ENCODE data around the gene ALPL. TPM values are rescaled to one million over a fixed set of nuclear protein-coding genes. Genes with fewer than 3 reads are reported as not detected.

The ALPL gene
- total and polyA plus RNA-seq, 12 donors: 21.9 to 752 (median 70.6) TPM

- 73 to 84% (median 83%) methylated on average over 5 to 19 of the region's 19 CpGs for WGBS, 4 donors
- Histone ChIP-seq H3K27me3 (no peaks in the 10 kb centered on the region), H3K27ac (no peak overlapping the region), H3K4me1 (replicated peaks in 1 of 2) (peaks cover 0 to 7% of the 10 kb centered on the region in 2 donors), H3K9me3 (replicated peaks in 1 of 3) (no peaks in the 10 kb centered on the region), H3K36me3 (replicated peaks in 1 of 2) (no peaks in the 10 kb centered on the region), H3K4me3 (no peak overlapping the region)
- TF ChIP-seq CTCF (IDR thresholded peaks at IDR 0.05) (no peak), POLR2A (IDR thresholded peaks at IDR 0.05) (no peak)
- DNase-seq: no peak
- intact Hi-C loops (cut with DNase I): no loop called here
Measured at GRCh38 chr1:21597753-21598152, 88.5 kb downstream of the ALPL start.

- Histone ChIP-seq H3K27me3 (no peaks in the 10 kb centered on the region), H3K9me3 (replicated peaks in 1 of 3) (no peaks in the 10 kb centered on the region), H3K36me3 (replicated peaks in 1 of 2) (no peaks in the 10 kb centered on the region), H3K4me1 (replicated peaks in 1 of 2) (peaks cover 0 to 7% of the 10 kb centered on the region in 2 donors), H3K27ac (no peak overlapping the region), H3K4me3 (no peak overlapping the region)
- intact Hi-C loops (cut with DNase I): no loop called here
- DNase-seq: no peak
- TF ChIP-seq CTCF (IDR thresholded peaks at IDR 0.05) (no peak), POLR2A (IDR thresholded peaks at IDR 0.05) (no peak)
- WGBS, 4 donors: 80 to 89% (median 83%) methylated on average over 5 to 7 of the region's 7 CpGs
Measured at GRCh38 chr1:21598417-21598816, 89.2 kb downstream of the ALPL start.

- Histone ChIP-seq H3K4me3 (no peak overlapping the region), H3K4me1 (replicated peaks in 1 of 2) (peaks cover 0 to 7% of the 10 kb centered on the region in 2 donors), H3K27ac (no peak overlapping the region), H3K27me3 (no peaks in the 10 kb centered on the region), H3K36me3 (replicated peaks in 1 of 2) (no peaks in the 10 kb centered on the region), H3K9me3 (replicated peaks in 1 of 3) (no peaks in the 10 kb centered on the region)
- no peak for TF ChIP-seq CTCF (IDR thresholded peaks at IDR 0.05)
- no peak for TF ChIP-seq POLR2A (IDR thresholded peaks at IDR 0.05)
- no peak for DNase-seq
- intact Hi-C loops (cut with DNase I): no loop called here
- 74 to 81% (median 77%) methylated on average over 8 of the region's 8 CpGs for WGBS, 4 donors
Measured at GRCh38 chr1:21598904-21599303, 89.7 kb downstream of the ALPL start.

- intact Hi-C loops (cut with DNase I): no loop called here
- Histone ChIP-seq H3K4me3 (no peak overlapping the region), H3K27me3 (no peaks in the 10 kb centered on the region), H3K27ac (no peak overlapping the region), H3K4me1 (replicated peaks in 1 of 2) (peaks cover 0 to 7% of the 10 kb centered on the region in 2 donors), H3K9me3 (replicated peaks in 1 of 3) (no peaks in the 10 kb centered on the region), H3K36me3 (replicated peaks in 1 of 2) (no peaks in the 10 kb centered on the region)
- TF ChIP-seq POLR2A (IDR thresholded peaks at IDR 0.05) (no peak), CTCF (IDR thresholded peaks at IDR 0.05) (no peak)
- 77 to 89% (median 83%) methylated on average over 6 to 15 of the region's 15 CpGs for WGBS, 4 donors
- DNase-seq: no peak
Measured at GRCh38 chr1:21599402-21599801, 90.2 kb downstream of the ALPL start.
